ENCODE data around the gene VWCE.
"Not testable (repeated sequence)": the region's sequence is repeated elsewhere in the genome, so short reads cannot be mapped to it uniquely, and the experiment has no call there.

Gene VWCE

GRCh38 chr11:61210629-61211028 lies 84.5 kb downstream of the VWCE start:
- DNase-seq (ENCODE audit: low spot score), result not testable (repeated sequence)
